Astrocyte of the hippocampus (primary cell): ENCODE measurements around the gene DMAC2.
"Not testable (repeated sequence)": the region's sequence is repeated elsewhere in the genome, so short reads cannot be mapped to it uniquely, and the experiment has no call there.

ENCODE experiments used
- DNase-seq: peaks from one replicate; pipeline ENCODE4 v3.0.0; 2011; ENCODE audit warnings: low read depth, low spot score

DMAC2 gene

GRCh38 chr19:41422955-41423354 is 16.8 kb downstream of the DMAC2 start:
- DNase-seq: no peak

GRCh38 chr19:41422456-41422855 is 17.3 kb downstream of the DMAC2 start:
- no peak for DNase-seq

- DNase-seq: no peak
Observed at GRCh38 chr19:41421973-41422372, 17.7 kb downstream of the DMAC2 start.

- no peak for DNase-seq
Observed at GRCh38 chr19:41421314-41421713, 18.4 kb downstream of the DMAC2 start.

- DNase-seq: no peak
Observed at GRCh38 chr19:41420101-41420880, 19.4 kb downstream of the DMAC2 start.

GRCh38 chr19:41416194-41416674 is 23.5 kb downstream of the DMAC2 start:
- DNase-seq: no peak

- DNase-seq: no peak
Observed at GRCh38 chr19:41415154-41415571, 24.5 kb downstream of the DMAC2 start.

GRCh38 chr19:41414461-41414860 is 25.3 kb downstream of the DMAC2 start:
- no peak for DNase-seq

- DNase-seq: no peak
Observed at GRCh38 chr19:41413947-41414346, 25.8 kb downstream of the DMAC2 start.

- DNase-seq: no peak
Observed at GRCh38 chr19:41412953-41413352, 26.8 kb downstream of the DMAC2 start.

GRCh38 chr19:41411968-41412265 is 27.8 kb downstream of the DMAC2 start:
- DNase-seq: peak; percentile 44

- DNase-seq: no peak
Observed at GRCh38 chr19:41411100-41411967, 28.4 kb downstream of the DMAC2 start.

- no peak for DNase-seq
Observed at GRCh38 chr19:41410336-41411054, 29.2 kb downstream of the DMAC2 start.

GRCh38 chr19:41409288-41409687 is 30.4 kb downstream of the DMAC2 start:
- peak; percentile 84 for DNase-seq

- DNase-seq: not testable (repeated sequence)
Observed at GRCh38 chr19:41408846-41409245, 30.9 kb downstream of the DMAC2 start.

GRCh38 chr19:41408256-41408655 is 31.5 kb downstream of the DMAC2 start:
- no peak for DNase-seq

- peak; percentile 64 for DNase-seq
Observed at GRCh38 chr19:41407271-41407670, 32.4 kb downstream of the DMAC2 start.

- DNase-seq: no peak
Observed at GRCh38 chr19:41405776-41406175, 33.9 kb downstream of the DMAC2 start.

- DNase-seq: no peak
Observed at GRCh38 chr19:41403181-41403970, 36.3 kb downstream of the DMAC2 start.

GRCh38 chr19:41402010-41402409 is 37.7 kb downstream of the DMAC2 start:
- no peak for DNase-seq

GRCh38 chr19:41401483-41401882 is 38.2 kb downstream of the DMAC2 start:
- DNase-seq: no peak
